AG04450 (cell line): ENCODE measurements around the gene MFAP2. TPM values are rescaled to one million over a fixed set of nuclear protein-coding genes. Genes with fewer than 3 reads are reported as not detected.
"Not testable (repeated sequence)": the region's sequence is repeated elsewhere in the genome, so short reads cannot be mapped to it uniquely, and the experiment has no call there.

Experiments
- CTCF ChIA-PET: fragments of 300-600, 350-600 bp; formaldehyde crosslinking; extraction: SDS; loops from one replicate; lab custom pipeline; 2022; ENCODE audit warnings: antibody characterized with exemption, inconsistent platforms; lab: Charles Lee
- POLR2A ChIA-PET: fragments of 350-600 bp; formaldehyde crosslinking; extraction: SDS; loops from one replicate; lab custom pipeline; 2021; ENCODE audit warnings: antibody characterized with exemption, inconsistent platforms; lab: Yijun Ruan, JAX
- DNase-seq: peaks from one replicate; pipeline ENCODE4 v3.0.0-alpha.2; 2011; ENCODE audit warnings: low read depth, low spot score
- H3K27ac ChIP-seq: one replicate; pipeline ENCODE4 v1.5.1; 2012; ENCODE audit warnings: low read depth, low read length, control low read depth
- H3K27me3 ChIP-seq: one replicate; pipeline ENCODE4 v1.6.0; 2012; ENCODE audit warnings: low read length; ENCODE audit not compliant: control insufficient read depth, insufficient read depth
- H3K4me3 ChIP-seq: 2 replicates; pipeline ENCODE4 v1.5.1; 2011; ENCODE audit warnings: mild to moderate bottlenecking, low read depth, low read length, control low read depth
- H3K9me3 ChIP-seq: 2 replicates; pipeline ENCODE4 v1.5.1; 2012; ENCODE audit warnings: low read length; ENCODE audit not compliant: control insufficient read depth, insufficient read depth
- CTCF ChIP-seq: IDR thresholded peaks from 2 replicates; pipeline ENCODE4 v1.5.1; 2011; ENCODE audit warnings: low read depth, low read length, control low read depth, inconsistent platforms
- polyA plus RNA-seq: library from polyadenylated mRNA; depleted of rRNA; stranded (reverse); fragments of >200 nt; gene quantifications from 2 replicates; pipeline ENCODE4 v1.2.3, GENCODE V29; 2011

Gene MFAP2
- polyA plus RNA-seq, 1 experiment, result 30.9 TPM

DNA sequence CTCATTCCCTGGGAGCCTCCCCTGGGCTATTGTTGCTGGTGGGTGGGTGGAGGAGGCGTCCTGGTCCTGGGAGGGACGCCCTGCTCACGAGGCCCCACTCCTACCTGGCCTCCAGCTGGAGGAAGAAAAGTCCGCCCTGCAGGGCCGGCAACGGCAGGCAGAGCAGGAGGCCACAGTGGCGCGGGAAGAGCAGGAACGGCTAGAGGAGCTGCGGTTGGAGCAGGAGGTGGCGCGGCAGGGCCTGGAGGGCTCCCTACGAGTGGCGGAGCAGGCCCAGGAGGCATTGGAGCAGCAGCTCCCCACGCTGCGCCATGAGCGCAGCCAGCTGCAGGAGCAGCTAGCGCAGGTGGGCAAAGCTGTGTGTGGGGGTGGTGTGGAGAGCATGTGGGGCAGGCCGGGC, 33.8 kb downstream of the MFAP2 start:
- ChIA-PET CTCF (no interaction called here), POLR2A (no interaction called here)
- no peak for DNase-seq
- no peak for TF ChIP-seq CTCF
- Histone ChIP-seq H3K27me3 (no peaks in the 10 kb centered on the region), H3K9me3 (no peaks in the 10 kb centered on the region; the same call in 1 of the 2 replicates), H3K27ac (no peak overlapping the region), H3K4me3 (no peak overlapping the region)

- H3K27ac ChIP-seq, H3K4me3 ChIP-seq, CTCF ChIA-PET, DNase-seq, POLR2A ChIA-PET, H3K27me3 ChIP-seq, H3K9me3 ChIP-seq: not testable (repeated sequence)
Measured at GRCh38 chr1:16946185-16946584, 34.2 kb downstream of the MFAP2 start.

GRCh38 chr1:16945512-16945911, 34.9 kb downstream of the MFAP2 start:
- POLR2A ChIA-PET, H3K27me3 ChIP-seq, CTCF ChIA-PET, H3K27ac ChIP-seq, H3K9me3 ChIP-seq, H3K4me3 ChIP-seq, DNase-seq: not testable (repeated sequence)

DNA sequence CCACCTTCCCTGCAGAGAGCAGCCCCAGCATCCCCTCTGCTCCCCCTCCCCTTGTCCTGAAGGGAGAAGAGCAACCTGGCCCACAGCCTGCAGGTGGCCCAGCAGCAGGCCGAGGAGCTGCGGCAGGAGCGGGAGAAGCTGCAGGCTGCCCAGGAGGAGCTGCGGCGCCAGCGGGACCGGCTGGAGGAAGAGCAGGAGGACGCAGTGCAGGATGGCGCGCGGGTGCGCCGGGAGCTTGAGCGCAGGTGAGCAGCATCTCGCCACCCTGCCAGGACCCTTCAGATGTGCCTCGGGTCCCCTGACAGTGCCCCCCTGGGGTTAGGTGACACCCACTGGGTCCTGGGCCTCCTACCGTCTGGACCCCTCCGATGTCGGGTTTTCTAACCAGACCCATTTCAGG, 36.4 kb downstream of the MFAP2 start:
- no peaks in the 10 kb centered on the region for H3K27me3 ChIP-seq
- no peak overlapping the region for H3K27ac ChIP-seq
- CTCF ChIA-PET, result no interaction called here
- H3K4me3 ChIP-seq, result no peak overlapping the region
- POLR2A ChIA-PET, result interaction anchor here (0.7 kb wide), 1 partner anchor 44 kb away, joined by 4 read pairs; no protein-coding TSS in a partner anchor
- no peaks in the 10 kb centered on the region; the same call in 1 of the 2 replicates for H3K9me3 ChIP-seq
- no peak for DNase-seq
- TF ChIP-seq CTCF, result no peak

DNA sequence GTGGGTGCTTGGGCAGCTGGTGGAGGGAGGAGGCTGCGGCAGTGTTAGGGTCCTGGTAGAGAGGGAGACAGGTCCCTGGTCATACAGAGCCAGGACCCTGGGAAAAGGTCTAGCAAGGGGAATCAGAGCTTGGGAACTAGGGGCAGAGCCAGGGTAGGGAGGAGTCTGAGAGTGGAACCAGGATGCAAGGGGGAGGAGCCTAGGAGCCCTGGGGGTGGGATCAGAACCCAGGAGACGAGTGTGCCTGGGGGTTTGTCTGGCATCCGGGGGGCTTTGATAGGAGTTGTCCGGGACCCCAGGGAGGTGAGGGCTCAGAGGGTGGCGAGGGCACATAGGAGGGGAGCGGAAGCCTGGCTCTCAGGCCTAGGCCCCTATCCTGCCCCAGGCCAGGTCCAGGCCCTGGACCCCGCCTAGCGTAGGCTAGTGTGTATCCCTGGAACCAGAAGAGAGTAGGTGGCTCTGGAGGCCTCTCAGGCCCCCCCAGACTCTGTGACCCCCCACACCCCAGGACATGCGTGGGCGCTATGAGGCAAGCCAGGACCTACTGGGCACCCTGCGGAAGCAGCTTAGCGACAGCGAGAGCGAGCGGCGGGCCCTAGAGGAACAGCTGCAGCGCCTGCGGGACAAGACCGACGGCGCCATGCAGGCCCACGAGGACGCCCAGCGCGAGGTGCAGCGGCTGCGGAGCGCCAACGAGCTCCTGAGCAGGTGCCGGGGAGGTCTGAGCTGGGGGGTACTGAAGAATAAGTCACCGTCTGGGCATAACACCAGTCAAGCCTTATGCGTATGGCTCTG, 40.8 kb downstream of the MFAP2 start:
- H3K4me3 ChIP-seq, POLR2A ChIA-PET, H3K9me3 ChIP-seq, H3K27ac ChIP-seq, DNase-seq, CTCF ChIA-PET, H3K27me3 ChIP-seq: not testable (repeated sequence)

DNA sequence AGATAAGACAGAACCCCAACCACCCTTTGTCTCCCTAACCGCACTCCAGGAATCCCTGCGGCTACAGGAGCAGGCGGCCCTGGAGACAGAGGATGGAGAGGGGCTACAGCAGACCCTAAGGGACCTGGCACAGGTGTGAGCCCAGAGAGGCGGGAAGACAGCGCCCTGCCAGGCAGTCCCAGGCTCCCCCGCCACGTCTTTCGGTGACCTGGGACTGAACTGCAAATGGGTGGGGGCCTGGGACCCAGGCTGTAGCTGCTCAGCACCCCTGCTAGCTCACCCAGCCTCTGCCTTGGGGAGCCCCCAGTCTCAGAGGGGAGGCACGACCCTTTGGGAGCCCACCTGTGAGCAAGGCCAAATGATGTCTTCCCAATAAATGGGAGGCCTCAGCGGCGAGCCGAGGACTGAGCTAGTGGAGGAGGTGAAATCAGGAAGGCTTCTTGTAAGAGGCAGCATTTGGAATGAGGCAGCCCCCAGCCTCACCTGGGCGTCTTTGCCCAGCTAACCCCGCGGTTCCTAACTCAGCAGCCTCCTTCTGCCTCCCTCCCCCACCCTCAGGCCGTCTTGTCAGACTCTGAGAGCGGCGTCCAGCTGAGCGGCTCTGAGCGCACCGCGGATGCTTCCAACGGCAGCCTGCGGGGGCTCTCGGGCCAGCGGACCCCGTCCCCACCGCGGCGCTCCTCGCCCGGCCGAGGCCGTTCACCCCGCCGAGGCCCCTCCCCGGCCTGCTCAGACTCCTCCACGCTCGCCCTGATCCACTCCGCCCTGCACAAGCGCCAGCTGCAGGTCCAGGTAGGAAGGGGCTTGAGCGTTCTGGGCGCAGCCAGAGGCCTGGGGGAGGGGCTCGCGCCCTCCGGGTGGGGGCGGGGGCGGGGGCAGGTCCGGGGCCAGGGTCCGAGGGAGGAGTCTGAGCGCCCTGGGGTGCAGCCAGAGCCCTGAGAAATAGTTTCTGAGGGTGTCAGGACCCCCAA, 41.8 kb downstream of the MFAP2 start:
- ChIA-PET POLR2A (no interaction called here), CTCF (no interaction called here)
- Histone ChIP-seq H3K9me3 (no peaks in the 10 kb centered on the region; the same call in 1 of the 2 replicates), H3K27ac (no peak overlapping the region), H3K27me3 (no peaks in the 10 kb centered on the region), H3K4me3 (no peak overlapping the region)
- TF ChIP-seq CTCF, result no peak
- DNase-seq, result no peak

DNA sequence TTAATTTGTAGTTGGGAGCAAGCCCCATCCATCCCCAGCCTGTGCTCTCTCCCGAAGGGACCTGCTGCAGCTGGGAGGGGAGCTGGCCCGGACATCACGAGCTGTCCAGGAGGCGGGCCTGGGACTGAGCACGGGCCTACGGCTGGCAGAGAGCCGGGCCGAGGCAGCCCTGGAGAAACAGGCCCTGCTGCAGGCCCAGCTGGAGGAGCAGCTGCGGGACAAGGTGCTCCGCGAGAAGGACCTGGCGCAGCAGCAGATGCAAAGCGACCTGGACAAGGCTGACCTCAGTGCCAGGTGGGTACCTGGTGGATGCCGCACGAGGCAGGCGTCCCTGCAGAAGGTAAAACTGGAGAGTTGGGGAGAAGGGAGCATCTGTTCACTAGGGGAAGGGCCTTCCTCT, 43.8 kb downstream of the MFAP2 start:
- CTCF ChIA-PET, H3K9me3 ChIP-seq, POLR2A ChIA-PET, H3K27ac ChIP-seq, H3K4me3 ChIP-seq, DNase-seq, H3K27me3 ChIP-seq: not testable (repeated sequence)

DNA sequence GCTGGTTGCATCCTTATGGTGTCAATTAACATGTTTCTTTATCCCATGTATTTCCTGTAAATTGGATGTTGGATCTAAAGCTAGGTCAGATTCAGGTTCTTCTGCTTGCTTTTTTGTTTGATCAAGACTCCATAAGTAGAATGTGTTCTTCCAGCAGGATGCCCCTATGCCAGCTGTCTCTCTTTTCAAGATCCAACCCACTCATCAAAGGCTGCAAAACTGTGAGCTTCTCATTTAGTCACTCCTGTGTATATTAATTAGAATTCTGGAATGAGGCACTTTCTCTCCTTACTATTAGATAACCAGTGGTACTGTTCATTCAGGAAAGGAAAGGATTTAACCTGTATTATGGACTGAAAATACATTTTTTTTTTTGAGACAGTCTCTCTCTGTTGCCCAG, 46.5 kb downstream of the MFAP2 start:
- POLR2A ChIA-PET, result interaction anchor here (0.6 to 0.7 kb wide), 2 partner anchors 14 to 23 kb away, joined by 5 read pairs; no protein-coding TSS in a partner anchor
- CTCF ChIA-PET, result interaction anchor here (0.9 to 1.1 kb wide), 2 partner anchors 18 to 313 kb away, joined by 3 read pairs; no protein-coding TSS in a partner anchor

More for the DNA sequence above, 46.5 kb downstream of the MFAP2 start:
- H3K9me3 ChIP-seq, DNase-seq, H3K27ac ChIP-seq, H3K4me3 ChIP-seq, H3K27me3 ChIP-seq: not testable (repeated sequence)
